Endothelial cell of umbilical vein (primary cell): ENCODE results near the gene KRTAP10-6. TPM values are rescaled to one million over a fixed set of nuclear protein-coding genes. Genes with fewer than 3 reads are reported as not detected.

Experiments used
- BruUV-seq: library from RNA; stranded (reverse); fragments of 400-500 nt; replicated peaks from 2 replicates; lab custom pipeline; 2021; lab: Mats Ljungman, UMichigan
- CTCF ChIA-PET: fragments of 300-600, 350-600 bp; sonication (Branson Sonifier 250); formaldehyde crosslinking; loops from one replicate; lab custom pipeline; 2021; ENCODE audit warnings: antibody characterized with exemption, inconsistent platforms; lab: Charles Lee
- POLR2A ChIA-PET: fragments of 300-600, 350-600 bp; sonication (Branson Sonifier 250); formaldehyde crosslinking; loops from one replicate; lab custom pipeline; 2021; ENCODE audit warnings: antibody characterized with exemption, inconsistent platforms; lab: Charles Lee
- DNase-seq: peaks from one replicate; pipeline ENCODE4 v3.0.0-alpha.2; 2011; ENCODE audit warnings: low read depth, low spot score
- FAIRE-seq: peaks from 2 replicates; lab custom pipeline; 2011; peaks lifted over from hg19 to GRCh38; lab: Jason Lieb, UNC
- H2AFZ ChIP-seq: 2 replicates; pipeline ENCODE4 v1.6.0; 2012; ENCODE audit warnings: low read depth, low read length, control low read depth, inconsistent platforms
- H3K27ac ChIP-seq: 2 replicates; pipeline ENCODE4 v1.5.1; 2011; ENCODE audit warnings: low read depth, mild to moderate bottlenecking, control low read depth, low read length, moderate library complexity; ENCODE audit not compliant: insufficient read depth
- H3K27me3 ChIP-seq, 2 experiments: 2 replicates each; pipeline versions ENCODE4 v1.6.0 to v1.6.1; 2011; ENCODE audit warnings: low read length in 2 of 2, mixed read lengths in 1 of 2; ENCODE audit not compliant: control insufficient read depth in 2 of 2, insufficient read depth in 2 of 2
- H3K36me3 ChIP-seq, 2 experiments: 2 replicates in 1 of 2; 3 replicates in 1 of 2; pipeline ENCODE4 v1.5.1; 2011; ENCODE audit warnings: low read length in 2 of 2, mild to moderate bottlenecking in 1 of 2, moderate library complexity in 1 of 2; ENCODE audit not compliant: control insufficient read depth in 2 of 2, insufficient read depth in 2 of 2; ENCODE audit errors: extremely low read depth in 1 of 2
- H3K4me1 ChIP-seq: 3 replicates; pipeline ENCODE4 v1.5.1; 2011; ENCODE audit warnings: mild to moderate bottlenecking, low read length; ENCODE audit not compliant: control insufficient read depth, insufficient read depth; ENCODE audit errors: extremely low read depth
- H3K4me2 ChIP-seq: 2 replicates; pipeline ENCODE4 v1.6.1; 2011; ENCODE audit warnings: low read length, control low read depth, mixed read lengths; ENCODE audit not compliant: insufficient read depth
- H3K4me3 ChIP-seq, 3 experiments: fragments of 200-600 bp in 1 of 3; sonication (generic), shearing (Covaris generic) in 1 of 3; replicated peaks in 1 of 3; 2 replicates each; pipeline ENCODE4 v1.5.1; 2011 to 2016; ENCODE audit warnings: control low read depth in 3 of 3, low read length in 3 of 3, mild to moderate bottlenecking in 2 of 3, inconsistent platforms in 1 of 3, low read depth in 1 of 3, moderate library complexity in 1 of 3; ENCODE audit not compliant: insufficient read depth in 1 of 3
- H3K79me2 ChIP-seq: 2 replicates; pipeline ENCODE4 v1.6.0; 2012; ENCODE audit warnings: low read length, inconsistent platforms; ENCODE audit not compliant: control insufficient read depth, insufficient read depth
- H3K9ac ChIP-seq: replicated peaks from 2 replicates; pipeline ENCODE3; 2011; ENCODE audit warnings: low read length, control low read depth; ENCODE audit not compliant: insufficient read depth; ENCODE audit errors: extremely low read depth
- H3K9me1 ChIP-seq: replicated peaks from 3 replicates; pipeline ENCODE4 v1.6.0; 2011; ENCODE audit warnings: mild to moderate bottlenecking, low read length; ENCODE audit not compliant: control insufficient read depth, insufficient read depth; ENCODE audit errors: extremely low read depth
- H3K9me3 ChIP-seq: replicated peaks from 2 replicates; pipeline ENCODE4 v1.5.1; 2012; ENCODE audit warnings: low read length, inconsistent platforms; ENCODE audit not compliant: control insufficient read depth, insufficient read depth
- H4K20me1 ChIP-seq: replicated peaks from 2 replicates; pipeline ENCODE3; 2011; ENCODE audit warnings: mild to moderate bottlenecking, low read length; ENCODE audit not compliant: control insufficient read depth, insufficient read depth; ENCODE audit errors: extremely low read depth
- FOS ChIP-seq: IDR thresholded peaks from 2 replicates; pipeline ENCODE4 v1.6.1; 2011; ENCODE audit warnings: mild to moderate bottlenecking, low read length, moderate library complexity, borderline replicate concordance; ENCODE audit not compliant: insufficient read depth
- GATA2 ChIP-seq: IDR thresholded peaks from 2 replicates; pipeline ENCODE4 v1.7.0; 2011; ENCODE audit warnings: low read depth, mild to moderate bottlenecking, moderate library complexity, mixed read lengths, low read length; ENCODE audit not compliant: insufficient read length, insufficient read depth
- JUN ChIP-seq: IDR thresholded peaks from 2 replicates; pipeline ENCODE4 v1.6.1; 2011; ENCODE audit warnings: borderline replicate concordance, low read depth; ENCODE audit not compliant: insufficient read length, insufficient read depth
- MYC ChIP-seq: IDR thresholded peaks from one replicate; pipeline ENCODE4 v1.6.1; 2011; ENCODE audit warnings: mild to moderate bottlenecking, low read depth, low read length
- POLR2AphosphoS5 ChIP-seq: IDR thresholded peaks from 2 replicates; pipeline ENCODE4 v1.6.1; 2012; ENCODE audit warnings: low read depth, mild to moderate bottlenecking, control low read depth, low read length, moderate library complexity; ENCODE audit not compliant: insufficient read depth
- dilution Hi-C: fragments of 300-500 bp; cut with MboI; formaldehyde crosslinking; loops from one replicate; pipeline ENCODE4 v1.15.0; 2019; ENCODE audit warnings: low sequenced_read_pairs; ENCODE audit not compliant: extremely low pct_ligation_motif_present
- intact Hi-C: fragments of 100-400 bp; cut with micrococcal nuclease; formaldehyde crosslinking; loops from one replicate; pipeline ENCODE4 v1.10.0; 2022
- polyA plus RNA-seq, 4 experiments: library from polyadenylated mRNA; depleted of rRNA in 3 of 4; stranded (reverse) in 3 of 4; unstranded in 1 of 4; fragments of >200 nt; gene quantifications; 2 replicates each; pipeline versions ENCODE4 v1.2.1 to v1.2.3, GENCODE V29; 2011 to 2012; ENCODE audit warnings: missing spikeins in 1 of 4
- total RNA-seq: library from RNA; stranded (reverse); gene quantifications from 2 replicates; pipeline ENCODE4 v1.2.3, GENCODE V29; 2021
- TF ChIP-seq, protein P1 (sequence below), 2 donors: IDR thresholded peaks; 1 replicate in 1 of 2; 2 replicates in 1 of 2; pipeline ENCODE4 v1.5.1; 2011; ENCODE audit warnings: low read length in 2 of 2, mild to moderate bottlenecking in 2 of 2, moderate library complexity in 2 of 2, control low read depth in 1 of 2, inconsistent platforms in 1 of 2, low read depth in 1 of 2; ENCODE audit not compliant: insufficient read depth in 1 of 2; ENCODE audit errors: extremely low read depth in 1 of 2
- TF ChIP-seq, protein P2 (sequence below): IDR thresholded peaks from 2 replicates; pipeline ENCODE4 v1.6.1; 2011; ENCODE audit not compliant: insufficient read depth, insufficient read length

Gene KRTAP10-6
- total and polyA plus RNA-seq, 2 donors (not counting 3 experiments of a cell fraction or from before 2014, with no cell fraction given), result not detected

DNA sequence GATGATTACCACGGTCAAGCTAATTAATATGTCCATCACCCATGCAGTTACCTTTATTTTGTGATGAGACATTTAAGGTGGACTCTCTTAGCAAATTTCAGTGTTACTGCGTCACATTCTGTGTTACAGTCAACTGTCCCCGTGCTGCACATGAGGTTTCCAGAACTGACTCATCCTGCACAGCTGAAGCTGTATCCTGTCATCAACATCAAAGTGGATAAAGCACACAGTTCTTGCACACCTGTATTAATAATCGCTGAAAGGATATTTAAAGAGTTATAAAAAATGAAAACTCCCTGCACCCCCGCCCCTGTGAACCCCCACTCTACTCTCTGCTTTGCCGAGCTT, 8.5 kb downstream of the KRTAP10-6 start:
- dilution Hi-C loops (no loop called here), intact Hi-C loops (no loop called here)
- Histone ChIP-seq H3K4me3 (no peak overlapping the region), H2AFZ (no peak overlapping the region), H3K4me1 (no peaks in the 10 kb centered on the region), H4K20me1 (no peaks in the 10 kb centered on the region), H3K9me1 (no peaks in the 10 kb centered on the region), H3K27me3 (peaks cover 3 to 8% of the 10 kb centered on the region in 2 experiments), H3K36me3 (no peaks in the 10 kb centered on the region), H3K27ac (no peak overlapping the region), H3K9me3 (no peaks in the 10 kb centered on the region), H3K4me2 (no peak overlapping the region), H3K79me2 (no peaks in the 10 kb centered on the region), H3K9ac (no peak overlapping the region)
- POLR2A ChIA-PET, result no interaction called here
- no TSS peak for BruUV-seq
- no peak for DNase-seq
- TF ChIP-seq, protein P1, sequence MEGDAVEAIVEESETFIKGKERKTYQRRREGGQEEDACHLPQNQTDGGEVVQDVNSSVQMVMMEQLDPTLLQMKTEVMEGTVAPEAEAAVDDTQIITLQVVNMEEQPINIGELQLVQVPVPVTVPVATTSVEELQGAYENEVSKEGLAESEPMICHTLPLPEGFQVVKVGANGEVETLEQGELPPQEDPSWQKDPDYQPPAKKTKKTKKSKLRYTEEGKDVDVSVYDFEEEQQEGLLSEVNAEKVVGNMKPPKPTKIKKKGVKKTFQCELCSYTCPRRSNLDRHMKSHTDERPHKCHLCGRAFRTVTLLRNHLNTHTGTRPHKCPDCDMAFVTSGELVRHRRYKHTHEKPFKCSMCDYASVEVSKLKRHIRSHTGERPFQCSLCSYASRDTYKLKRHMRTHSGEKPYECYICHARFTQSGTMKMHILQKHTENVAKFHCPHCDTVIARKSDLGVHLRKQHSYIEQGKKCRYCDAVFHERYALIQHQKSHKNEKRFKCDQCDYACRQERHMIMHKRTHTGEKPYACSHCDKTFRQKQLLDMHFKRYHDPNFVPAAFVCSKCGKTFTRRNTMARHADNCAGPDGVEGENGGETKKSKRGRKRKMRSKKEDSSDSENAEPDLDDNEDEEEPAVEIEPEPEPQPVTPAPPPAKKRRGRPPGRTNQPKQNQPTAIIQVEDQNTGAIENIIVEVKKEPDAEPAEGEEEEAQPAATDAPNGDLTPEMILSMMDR (IDR thresholded peaks at IDR 0.05; ENCODE audit: extremely low read depth in 1 of 2, insufficient read depth in 1 of 2, low read depth in 1 of 2, low read length in 2 of 2), result no peak
- TF ChIP-seq, protein P2, sequence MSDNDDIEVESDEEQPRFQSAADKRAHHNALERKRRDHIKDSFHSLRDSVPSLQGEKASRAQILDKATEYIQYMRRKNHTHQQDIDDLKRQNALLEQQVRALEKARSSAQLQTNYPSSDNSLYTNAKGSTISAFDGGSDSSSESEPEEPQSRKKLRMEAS, result no peak
- TF ChIP-seq JUN (no peak), FOS (no peak), GATA2 (no peak), MYC (no peak), POLR2AphosphoS5 (no peak)
- CTCF ChIA-PET, result no interaction called here
- FAIRE-seq, result no peak
